GM12801 (cell line): ENCODE measurements around the gene DDX1.

Experiments
- CTCF ChIP-seq: IDR thresholded peaks from one replicate; pipeline ENCODE4 v1.5.1; 2011; ENCODE audit warnings: control low read depth; ENCODE audit not compliant: insufficient read length; ENCODE audit errors: extremely low read depth

Gene DDX1

DNA sequence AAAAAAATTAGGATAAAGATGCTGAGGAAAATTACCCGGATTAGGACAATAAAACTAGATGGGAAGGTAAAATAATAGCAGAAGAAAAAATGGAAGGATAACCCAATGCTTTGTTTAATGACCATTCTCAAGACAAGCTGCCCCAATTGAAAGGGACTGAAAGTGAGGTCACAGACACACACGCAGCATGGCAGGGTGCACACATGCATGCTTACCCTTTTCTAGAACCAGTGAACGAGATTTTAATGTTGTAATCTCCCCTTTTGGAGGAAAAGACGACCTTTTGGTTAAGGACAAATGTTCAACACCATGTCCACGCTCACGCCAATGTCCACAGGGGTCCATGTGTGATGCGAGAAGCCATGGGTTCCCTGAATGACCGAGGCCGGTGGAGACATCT, 70.9 kb downstream of the DDX1 start:
- TF ChIP-seq CTCF = no peak

GRCh38 chr2:15663802-15664201, 72.1 kb downstream of the DDX1 start:
- no peak for TF ChIP-seq CTCF

- TF ChIP-seq CTCF = no peak
These were observed 72.8 kb downstream of the DDX1 start for GRCh38 chr2:15664273-15665066.

GRCh38 chr2:15665067-15665942, 73.6 kb downstream of the DDX1 start:
- TF ChIP-seq CTCF = no peak

DNA sequence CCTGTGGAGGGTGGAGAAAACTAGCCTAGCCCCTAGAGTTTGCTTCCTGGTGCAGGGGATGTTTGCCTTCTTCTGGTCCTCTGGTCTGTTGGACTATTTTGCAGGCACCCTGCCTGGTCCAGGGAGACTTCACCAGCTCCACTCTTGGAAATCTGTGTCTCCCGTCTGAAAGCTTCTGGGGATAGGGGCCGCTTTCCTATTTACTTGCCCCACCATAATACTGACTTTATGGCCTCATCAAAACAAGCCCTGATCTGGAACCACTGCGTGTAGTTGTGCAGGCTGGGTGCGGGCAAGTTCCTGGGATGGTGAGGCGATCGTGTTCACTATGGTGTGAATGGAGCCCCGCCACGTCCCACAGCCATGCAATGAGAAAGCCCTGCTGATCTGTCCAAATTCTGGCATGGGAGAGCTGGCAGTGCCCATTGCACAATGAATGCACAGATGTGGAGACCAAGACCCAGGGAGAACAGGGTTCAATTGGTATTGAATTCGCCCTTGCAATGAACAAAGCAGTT, 74.3 kb downstream of the DDX1 start:
- no peak for TF ChIP-seq CTCF

DNA sequence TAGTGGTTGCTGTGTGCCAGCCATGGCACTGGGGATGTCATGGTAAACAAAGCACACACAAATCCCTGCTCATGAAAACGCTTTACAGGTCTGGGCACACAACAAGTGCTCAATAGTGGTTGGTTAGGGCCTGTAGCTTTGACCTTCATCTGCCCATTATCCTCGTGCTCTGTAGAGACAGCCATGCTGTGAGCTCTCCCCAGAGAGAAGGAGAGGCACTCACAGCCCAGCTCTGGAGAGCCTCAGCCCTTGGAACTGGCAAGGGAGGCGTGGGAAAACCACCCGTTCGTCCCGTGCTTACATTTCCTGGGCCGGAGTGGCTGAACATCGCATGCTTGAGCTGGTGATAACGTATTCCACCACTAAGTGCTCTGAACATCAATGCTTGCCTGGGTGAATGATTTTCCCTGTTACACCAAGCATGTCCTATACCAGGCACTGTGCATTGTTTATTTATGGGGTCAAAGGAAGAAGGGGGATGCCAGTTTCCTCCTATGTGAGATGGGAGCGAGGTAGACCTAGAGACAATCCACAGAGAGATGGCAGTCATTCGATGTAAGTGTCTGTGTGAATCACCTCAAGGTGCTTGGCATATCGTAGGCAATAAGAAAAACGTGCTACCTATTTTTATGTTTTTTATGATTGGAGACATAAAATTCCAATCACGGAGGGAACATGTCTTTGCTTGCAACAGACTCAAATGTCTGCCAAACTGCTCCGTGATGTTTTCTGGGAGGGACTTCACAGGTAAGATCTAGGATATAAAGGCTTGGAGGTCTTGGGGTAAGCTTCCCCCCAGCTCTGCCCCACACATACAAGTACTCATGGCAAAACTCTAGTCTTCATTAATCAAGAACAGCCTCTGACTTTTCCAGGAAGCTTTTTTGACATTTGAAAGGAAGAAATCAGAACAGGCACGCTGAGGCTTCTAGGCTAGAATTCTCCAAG, 75.5 kb downstream of the DDX1 start:
- no peak for TF ChIP-seq CTCF
